ENCODE measurements around the gene ZNF521.

ZNF521 gene

GRCh38 chr18:25248755-25249154, 103.2 kb downstream of the ZNF521 start:
- no peak for DNase-seq (ENCODE audit: low read depth)
- no peak overlapping the region for H3K4me3 ChIP-seq (ENCODE audit: low read length)
- TF ChIP-seq CTCF (IDR thresholded peaks at IDR 0.05; ENCODE audit: insufficient read depth, low read depth, low read length, missing control alignments), result no peak

GRCh38 chr18:25247725-25248124, 104.2 kb downstream of the ZNF521 start:
- TF ChIP-seq CTCF (IDR thresholded peaks at IDR 0.05; ENCODE audit: insufficient read depth, low read depth, low read length, missing control alignments), result no peak
- H3K4me3 ChIP-seq (ENCODE audit: low read length), result no peak overlapping the region
- no peak for DNase-seq (ENCODE audit: low read depth)

- H3K4me3 ChIP-seq (ENCODE audit: low read length), result no peak overlapping the region
- TF ChIP-seq CTCF (IDR thresholded peaks at IDR 0.05; ENCODE audit: insufficient read depth, low read depth, low read length, missing control alignments), result no peak
- DNase-seq (ENCODE audit: low read depth), result no peak
Observed at GRCh38 chr18:25244924-25245698, 106.9 kb downstream of the ZNF521 start.

GRCh38 chr18:25244170-25244569, 107.8 kb downstream of the ZNF521 start:
- no peak overlapping the region for H3K4me3 ChIP-seq (ENCODE audit: low read length)
- TF ChIP-seq CTCF (IDR thresholded peaks at IDR 0.05; ENCODE audit: insufficient read depth, low read depth, low read length, missing control alignments), result no peak

GRCh38 chr18:25243754-25244153, 108.2 kb downstream of the ZNF521 start:
- no peak for DNase-seq (ENCODE audit: low read depth)
- TF ChIP-seq CTCF (IDR thresholded peaks at IDR 0.05; ENCODE audit: insufficient read depth, low read depth, low read length, missing control alignments), result no peak
- H3K4me3 ChIP-seq (ENCODE audit: low read length), result no peak overlapping the region

More at GRCh38 chr18:25244170-25244569, 107.8 kb downstream of the ZNF521 start:
- DNase-seq (ENCODE audit: low read depth), result no peak

- H3K4me3 ChIP-seq (ENCODE audit: low read length), result no peak overlapping the region
- no peak for DNase-seq (ENCODE audit: low read depth)
- no peak for TF ChIP-seq CTCF (IDR thresholded peaks at IDR 0.05; ENCODE audit: insufficient read depth, low read depth, low read length, missing control alignments)
Observed at GRCh38 chr18:25243257-25243656, 108.7 kb downstream of the ZNF521 start.

GRCh38 chr18:25240420-25240770, 111.6 kb downstream of the ZNF521 start:
- TF ChIP-seq CTCF (IDR thresholded peaks at IDR 0.05; ENCODE audit: insufficient read depth, low read depth, low read length, missing control alignments), result no peak
- no peak for DNase-seq (ENCODE audit: low read depth)
- no peak overlapping the region for H3K4me3 ChIP-seq (ENCODE audit: low read length)

All from epithelial cell of esophagus (primary cell).